Keratinocyte (primary cell): ENCODE data around the gene DSE. TPM values are rescaled to one million over a fixed set of nuclear protein-coding genes. Genes with fewer than 3 reads are reported as not detected.

ENCODE experiments used
- DNase-seq: peaks from one replicate; pipeline ENCODE4 v3.0.0-alpha.2; 2011; ENCODE audit warnings: low read depth, missing footprints, low spot score
- FAIRE-seq: peaks from 2 replicates; lab custom pipeline; 2011; peaks lifted over from hg19 to GRCh38; lab: Jason Lieb, UNC
- H2AFZ ChIP-seq: 2 replicates; pipeline ENCODE4 v1.6.0; 2012; ENCODE audit warnings: low read length, control low read depth, inconsistent platforms; ENCODE audit not compliant: control insufficient read depth
- H3K27ac ChIP-seq: 2 replicates; pipeline ENCODE4 v1.5.1; 2011; ENCODE audit warnings: low read length; ENCODE audit not compliant: control insufficient read depth, insufficient read depth
- H3K27me3 ChIP-seq: 3 replicates; pipeline ENCODE4 v1.6.0; 2011; ENCODE audit warnings: low read length; ENCODE audit not compliant: control insufficient read depth, insufficient read depth; ENCODE audit errors: extremely low read depth
- H3K36me3 ChIP-seq, 2 experiments: 2 replicates in 1 of 2; 3 replicates in 1 of 2; pipeline ENCODE4 v1.5.1; 2011; ENCODE audit warnings: low read length in 2 of 2, mild to moderate bottlenecking in 1 of 2; ENCODE audit not compliant: control insufficient read depth in 2 of 2, insufficient read depth in 2 of 2; ENCODE audit errors: extremely low read depth in 1 of 2
- H3K4me1 ChIP-seq: 3 replicates; pipeline ENCODE4 v1.5.1; 2011; ENCODE audit warnings: low read length; ENCODE audit not compliant: control insufficient read depth, insufficient read depth; ENCODE audit errors: extremely low read depth
- H3K4me2 ChIP-seq: 3 replicates; pipeline ENCODE4 v1.6.0; 2011; ENCODE audit warnings: low read depth, low read length; ENCODE audit not compliant: control insufficient read depth, insufficient read depth; ENCODE audit errors: extremely low read depth
- H3K4me3 ChIP-seq, 3 experiments: fragments of 200-600 bp in 1 of 3; sonication (generic) in 1 of 3; 2 replicates in 2 of 3; 3 replicates in 1 of 3; pipeline ENCODE4 v1.5.1; 2011 to 2016; ENCODE audit warnings: low read length in 3 of 3, mild to moderate bottlenecking in 3 of 3, control low read depth in 2 of 3, inconsistent platforms in 1 of 3, low read depth in 1 of 3, mixed read lengths in 1 of 3, mixed run types in 1 of 3, moderate library complexity in 1 of 3; ENCODE audit not compliant: control insufficient read depth in 2 of 3, insufficient read depth in 2 of 3; ENCODE audit errors: extremely low read depth in 1 of 3
- H3K79me2 ChIP-seq: 2 replicates; pipeline ENCODE4 v1.6.0; 2012; ENCODE audit warnings: low read length; ENCODE audit not compliant: control insufficient read depth, insufficient read depth
- H3K9ac ChIP-seq: 3 replicates; pipeline ENCODE4 v1.6.0; 2011; ENCODE audit warnings: low read length; ENCODE audit not compliant: control insufficient read depth, insufficient read depth; ENCODE audit errors: extremely low read depth
- H3K9me1 ChIP-seq: 3 replicates; pipeline ENCODE4 v1.6.0; 2011; ENCODE audit warnings: low read length; ENCODE audit not compliant: control insufficient read depth, insufficient read depth; ENCODE audit errors: extremely low read depth
- H3K9me3 ChIP-seq: 2 replicates; pipeline ENCODE4 v1.5.1; 2012; ENCODE audit warnings: low read depth, low read length; ENCODE audit not compliant: control insufficient read depth
- H4K20me1 ChIP-seq: 3 replicates; pipeline ENCODE4 v1.6.0; 2011; ENCODE audit warnings: low read length; ENCODE audit not compliant: control insufficient read depth, insufficient read depth; ENCODE audit errors: extremely low read depth
- CTCF ChIP-seq, 3 experiments: IDR thresholded peaks in 1 of 3; conservative IDR thresholded peaks in 1 of 3; optimal IDR thresholded peaks in 1 of 3; 2 replicates in 2 of 3; 3 replicates in 1 of 3; pipeline versions ENCODE3 to v1.5.1; 2011; ENCODE audit warnings: low read length in 3 of 3, mild to moderate bottlenecking in 3 of 3, moderate library complexity in 2 of 3, control low read depth in 1 of 3, inconsistent platforms in 1 of 3; ENCODE audit not compliant: insufficient read depth in 2 of 3; ENCODE audit errors: extremely low read depth in 1 of 3
- EZH2 ChIP-seq: IDR thresholded peaks from one replicate; pipeline ENCODE4 v1.6.1; 2012; ENCODE audit warnings: inconsistent platforms, mild to moderate bottlenecking, low read length, moderate library complexity
- dilution Hi-C: fragments of 300-500 bp; cut with MboI; formaldehyde crosslinking; loops from one replicate; pipeline ENCODE4 v1.7.0; 2020; ENCODE audit warnings: low sequenced_read_pairs; ENCODE audit not compliant: extremely low pct_ligation_motif_present
- polyA plus RNA-seq, 5 experiments: library from polyadenylated mRNA; depleted of rRNA in 3 of 5; stranded (reverse) in 3 of 5; stranded (forward) in 1 of 5; unstranded in 1 of 5; fragments of >200 nt; gene quantifications; 1 replicate in 1 of 5; 2 replicates in 3 of 5; 3 replicates in 1 of 5; pipeline versions ENCODE4 v1.2.1 to v1.2.3, GENCODE V29; 2011 to 2012; ENCODE audit warnings: missing spikeins in 2 of 5, low read depth in 1 of 5, low replicate concordance in 1 of 5

The DSE gene
- polyA plus RNA-seq, 1 donor (not counting 4 experiments of a cell fraction or from before 2014, with no cell fraction given) = 99.7 TPM

- no peaks in the 10 kb centered on the region for H4K20me1 ChIP-seq
- H3K27ac ChIP-seq = no peak overlapping the region
- H3K4me3 ChIP-seq = no peak overlapping the region
- no peaks in the 10 kb centered on the region for H3K27me3 ChIP-seq
- DNase-seq = no peak
- no peak for FAIRE-seq
- H3K9ac ChIP-seq = no peak overlapping the region
- no peaks in the 10 kb centered on the region for H3K36me3 ChIP-seq
- no peaks in the 10 kb centered on the region for H3K9me1 ChIP-seq
- no peak for TF ChIP-seq EZH2
- no peaks in the 10 kb centered on the region for H3K79me2 ChIP-seq
- H2AFZ ChIP-seq = no peak overlapping the region
- no peak overlapping the region for H3K4me2 ChIP-seq
- H3K9me3 ChIP-seq = no peaks in the 10 kb centered on the region
- peaks cover 6% of the 10 kb centered on the region for H3K4me1 ChIP-seq
- dilution Hi-C loops = no loop called here
Observed at GRCh38 chr6:116349216-116349615, 21.5 kb upstream of the DSE start.

GRCh38 chr6:116351101-116351500 lies 19.6 kb upstream of the DSE start:
- Histone ChIP-seq H3K9me3 (no peaks in the 10 kb centered on the region), H3K79me2 (no peaks in the 10 kb centered on the region), H3K4me1 (peaks cover 6% of the 10 kb centered on the region), H3K36me3 (no peaks in the 10 kb centered on the region), H3K4me2 (no peak overlapping the region), H4K20me1 (no peaks in the 10 kb centered on the region), H3K27me3 (no peaks in the 10 kb centered on the region), H2AFZ (no peak overlapping the region), H3K9ac (no peak overlapping the region), H3K9me1 (no peaks in the 10 kb centered on the region), H3K27ac (no peak overlapping the region), H3K4me3 (no peak overlapping the region)
- FAIRE-seq (no peak), DNase-seq (no peak)
- TF ChIP-seq EZH2 = no peak
- no peak for TF ChIP-seq CTCF (optimal IDR thresholded peaks at IDR 0.05 in 1 of 3, IDR thresholded peaks at IDR 0.05 in 1 of 3, conservative IDR thresholded peaks at IDR 0.05 in 1 of 3; ENCODE audit: extremely low read depth in 1 of 3, insufficient read depth in 2 of 3, low read length in 3 of 3)
- dilution Hi-C loops = no loop called here
